H9 (cell line): ENCODE results near the gene SKIC3. TPM values are rescaled to one million over a fixed set of nuclear protein-coding genes. Genes with fewer than 3 reads are reported as not detected.

ENCODE experiments used
- DNase-seq: peaks from one replicate; pipeline ENCODE4 v3.0.0-alpha.2; 2017
- H2AFZ ChIP-seq: one replicate; pipeline ENCODE4 v1.6.1; 2013; ENCODE audit warnings: mild to moderate bottlenecking, low read length, control low read depth, moderate library complexity
- H2AK5ac ChIP-seq: 2 replicates; pipeline ENCODE4 v1.6.1; 2013; ENCODE audit warnings: low read length, control low read depth, mixed read lengths; ENCODE audit not compliant: insufficient read length
- H2BK120ac ChIP-seq: one replicate; pipeline ENCODE4 v1.6.1; 2013; ENCODE audit warnings: low read depth, mild to moderate bottlenecking, low read length, control low read depth, inconsistent platforms; ENCODE audit not compliant: poor library complexity, severe bottlenecking
- H2BK12ac ChIP-seq: 2 replicates; pipeline ENCODE4 v1.6.1; 2013; ENCODE audit warnings: low read length, control low read depth, mixed read lengths, low read depth; ENCODE audit not compliant: insufficient read length
- H2BK15ac ChIP-seq: 2 replicates; pipeline ENCODE4 v1.6.1; 2013; ENCODE audit warnings: low read depth, low read length, control low read depth
- H2BK20ac ChIP-seq: one replicate; pipeline ENCODE4 v1.6.1; 2013; ENCODE audit warnings: low read depth, mild to moderate bottlenecking, low read length, control low read depth, inconsistent platforms; ENCODE audit not compliant: poor library complexity, severe bottlenecking
- H2BK5ac ChIP-seq: 2 replicates; pipeline ENCODE4 v1.6.1; 2013; ENCODE audit warnings: low read length, control low read depth, mixed read lengths; ENCODE audit not compliant: insufficient read length
- H3K14ac ChIP-seq: 2 replicates; pipeline ENCODE4 v1.6.1; 2013; ENCODE audit warnings: low read length, control low read depth; ENCODE audit not compliant: insufficient read depth
- H3K18ac ChIP-seq: 2 replicates; pipeline ENCODE4 v1.6.1; 2013; ENCODE audit warnings: low read depth, mild to moderate bottlenecking, mixed read lengths, low read length, control low read depth; ENCODE audit not compliant: insufficient read length
- H3K23ac ChIP-seq: 2 replicates; pipeline ENCODE4 v1.6.1; 2013; ENCODE audit warnings: low read length, control low read depth, mixed read lengths, low read depth; ENCODE audit not compliant: insufficient read length
- H3K23me2 ChIP-seq: 2 replicates; pipeline ENCODE4 v1.6.1; 2013; ENCODE audit warnings: low read depth, mild to moderate bottlenecking, mixed read lengths, low read length, control low read depth; ENCODE audit not compliant: insufficient read length, poor library complexity, severe bottlenecking
- H3K27ac ChIP-seq: 2 replicates; pipeline ENCODE4 v1.5.1; 2013; ENCODE audit warnings: low read length, control low read depth, mixed read lengths, low read depth; ENCODE audit not compliant: insufficient read length
- H3K27me3 ChIP-seq: 2 replicates; pipeline ENCODE4 v1.6.1; 2013; ENCODE audit warnings: low read length, control low read depth, inconsistent platforms; ENCODE audit not compliant: insufficient read depth
- H3K4ac ChIP-seq: 2 replicates; pipeline ENCODE4 v1.6.1; 2013; ENCODE audit warnings: low read depth, mild to moderate bottlenecking, control low read depth, inconsistent platforms, low read length, moderate library complexity
- H3K4me1 ChIP-seq: 2 replicates; pipeline ENCODE4 v1.6.1; 2013; ENCODE audit warnings: low read length, control low read depth, inconsistent platforms; ENCODE audit not compliant: insufficient read depth
- H3K4me2 ChIP-seq: 2 replicates; pipeline ENCODE4 v1.6.1; 2013; ENCODE audit warnings: low read length, control low read depth, mixed read lengths; ENCODE audit not compliant: insufficient read length, insufficient read depth
- H3K56ac ChIP-seq: 2 replicates; pipeline ENCODE4 v1.6.1; 2013; ENCODE audit warnings: low read depth, mild to moderate bottlenecking, mixed read lengths, low read length, control low read depth; ENCODE audit not compliant: insufficient read length
- H3K79me1 ChIP-seq: 2 replicates; pipeline ENCODE4 v1.6.1; 2013; ENCODE audit warnings: low read depth, mild to moderate bottlenecking, moderate library complexity, low read length, control low read depth, inconsistent platforms; ENCODE audit not compliant: insufficient read depth, poor library complexity, severe bottlenecking
- H3K79me2 ChIP-seq: 2 replicates; pipeline ENCODE4 v1.6.1; 2013; ENCODE audit warnings: low read length, control low read depth, inconsistent platforms; ENCODE audit not compliant: insufficient read depth
- H3K9ac ChIP-seq: 2 replicates; pipeline ENCODE4 v1.6.1; 2013; ENCODE audit warnings: low read length, control low read depth, mixed read lengths; ENCODE audit not compliant: insufficient read length; ENCODE audit errors: extremely low read depth
- H3K9me3 ChIP-seq: one replicate; pipeline ENCODE4 v1.6.1; 2013; ENCODE audit warnings: low read depth, low read length, inconsistent platforms; ENCODE audit not compliant: control insufficient read depth
- H3T11ph ChIP-seq: one replicate; pipeline ENCODE4 v1.6.1; 2013; ENCODE audit warnings: mild to moderate bottlenecking, low read length, control low read depth, inconsistent platforms
- H4K20me1 ChIP-seq: one replicate; pipeline ENCODE4 v1.6.1; 2013; ENCODE audit not compliant: control insufficient read depth, insufficient read length, insufficient read depth
- H4K5ac ChIP-seq: 2 replicates; pipeline ENCODE4 v1.6.1; 2013; ENCODE audit warnings: low read depth, mild to moderate bottlenecking, mixed read lengths, low read length, control low read depth; ENCODE audit not compliant: insufficient read length
- H4K8ac ChIP-seq: replicated peaks from 2 replicates; pipeline ENCODE4 v1.6.1; 2013; ENCODE audit warnings: low read length, control low read depth, mixed read lengths, low read depth; ENCODE audit not compliant: insufficient read length
- H4K91ac ChIP-seq: 2 replicates; pipeline ENCODE4 v1.6.1; 2013; ENCODE audit warnings: low read depth, mild to moderate bottlenecking, moderate library complexity, mixed read lengths, low read length, control low read depth; ENCODE audit not compliant: insufficient read length
- H3K27ac Mint-ChIP-seq, 3 experiments: 2 replicates in 2 of 3; 3 replicates in 1 of 3; pipeline ENCODE4 v1.8.0; 2020 to 2021; ENCODE audit warnings: mixed read lengths in 3 of 3, mild to moderate bottlenecking in 1 of 3, moderate library complexity in 1 of 3
- H3K27me3 Mint-ChIP-seq: 2 replicates; pipeline ENCODE4 v1.8.0; 2021; ENCODE audit warnings: low read depth, mild to moderate bottlenecking, moderate library complexity, mixed read lengths
- H3K36me3 Mint-ChIP-seq, 3 experiments: 2 replicates in 2 of 3; 3 replicates in 1 of 3; pipeline ENCODE4 v1.8.0; 2020 to 2021; ENCODE audit warnings: low read depth in 3 of 3, mixed read lengths in 3 of 3; ENCODE audit not compliant: insufficient read depth in 1 of 3
- H3K4me1 Mint-ChIP-seq, 2 experiments: 2 replicates each; pipeline ENCODE4 v1.8.0; 2020; ENCODE audit warnings: mixed read lengths in 2 of 2
- H3K4me3 Mint-ChIP-seq, 2 experiments: 2 replicates in 1 of 2; 3 replicates in 1 of 2; pipeline ENCODE4 v1.8.0; 2020 to 2021; ENCODE audit warnings: mild to moderate bottlenecking in 2 of 2, mixed read lengths in 2 of 2, moderate library complexity in 1 of 2
- H3K9me3 Mint-ChIP-seq, 2 experiments: 2 replicates in 1 of 2; 3 replicates in 1 of 2; pipeline ENCODE4 v1.8.0; 2020; ENCODE audit warnings: mild to moderate bottlenecking in 2 of 2, mixed read lengths in 2 of 2, moderate library complexity in 1 of 2
- CTCF ChIP-seq: fragments of 200-600 bp; sonication (generic); conservative IDR thresholded peaks from 3 replicates; pipeline ENCODE4 v1.8.0; 2021; ENCODE audit warnings: antibody characterized with exemption, mild to moderate bottlenecking
- total RNA-seq: library from RNA; stranded (reverse); gene quantifications from 2 replicates; pipeline ENCODE4 v1.2.1, GENCODE V29; 2021

SKIC3 gene
- total RNA-seq, 1 experiment from 2014 or later: 64.7 TPM

GRCh38 chr5:95531491-95531890 is 23.3 kb downstream of the SKIC3 start:
- Mint-ChIP-seq H3K27me3 (no peaks in the 10 kb centered on the region), H3K4me1 (peaks cover 18 to 37% of the 10 kb centered on the region in 2 experiments), H3K27ac (no peak overlapping the region), H3K36me3 (peaks cover 9 to 41% (median 39%) of the 10 kb centered on the region in 3 experiments; a peak in 6 of 7 replicates), H3K9me3 (no peaks in the 10 kb centered on the region), H3K4me3 (no peak overlapping the region)
- Histone ChIP-seq H3K23me2 (no peaks in the 10 kb centered on the region), H3K27ac (no peak overlapping the region), H2BK12ac (no peak overlapping the region), H2AFZ (no peak overlapping the region), H3K4me2 (no peak overlapping the region), H2BK120ac (no peak overlapping the region), H3K27me3 (no peaks in the 10 kb centered on the region), H3K23ac (no peak overlapping the region), H3K18ac (no peak overlapping the region), H3K4me1 (peaks cover 3% of the 10 kb centered on the region; the same call in 1 of the 2 replicates), H3K4ac (no peak overlapping the region), H2AK5ac (no peak overlapping the region), H3K14ac (no peak overlapping the region), H4K8ac (no peak overlapping the region), H2BK15ac (no peak overlapping the region), H3T11ph (no peak overlapping the region), H3K79me2 (no peaks in the 10 kb centered on the region), H2BK20ac (no peak overlapping the region), H3K56ac (no peak overlapping the region), H4K91ac (no peak overlapping the region), H3K9ac (no peak overlapping the region), H2BK5ac (no peak overlapping the region), H3K9me3 (no peaks in the 10 kb centered on the region), H3K79me1 (no peaks in the 10 kb centered on the region), H4K5ac (no peak overlapping the region), H4K20me1 (no peaks in the 10 kb centered on the region)
- no peak for TF ChIP-seq CTCF
- DNase-seq: no peak
